Measurements from ENCODE around the gene PLCB3. TPM values are rescaled to one million over a fixed set of nuclear protein-coding genes. Genes with fewer than 3 reads are reported as not detected.

The PLCB3 gene
- total and polyA plus RNA-seq, 5 experiments from 2014 or later, result 0.20 to 8.8 (median 0.51) TPM

- ATAC-seq (no peak), DNase-seq (no peak)
- peaks cover 13 to 15% (median 14%) of the 10 kb centered on the region in 4 donors for H3K4me1 Mint-ChIP-seq
- POLR2A ChIA-PET, result interaction anchor here (0.6 to 1.6 kb wide), 5 partner anchors 10 to 57 kb away, joined by 3 to 6 read pairs (median 4); partner anchors contain the start of gene FERMT3
- H3K36me3 Mint-ChIP-seq, result peaks cover 0 to 4% (median 0%) of the 10 kb centered on the region in 3 donors
- no peaks in the 10 kb centered on the region for H3K9me3 Mint-ChIP-seq
- no peak overlapping the region for H3K4me3 Mint-ChIP-seq
- H3K27me3 Mint-ChIP-seq, result no peaks in the 10 kb centered on the region
- no peak overlapping the region for H3K27ac Mint-ChIP-seq
Observed at GRCh38 chr11:64263947-64264317, 12.6 kb downstream of the PLCB3 start.

GRCh38 chr11:64264371-64264852, 13.1 kb downstream of the PLCB3 start:
- DNase-seq (no peak), ATAC-seq (no peak)
- Mint-ChIP-seq H3K4me1 (peaks cover 16 to 19% (median 17%) of the 10 kb centered on the region in 4 donors), H3K27ac (peak overlapping the region in 2 of 10 donors; percentile 21 to 62), H3K9me3 (no peaks in the 10 kb centered on the region), H3K36me3 (peaks cover 0 to 1% (median 0%) of the 10 kb centered on the region in 3 donors), H3K27me3 (no peaks in the 10 kb centered on the region), H3K4me3 (no peak overlapping the region)
- POLR2A ChIA-PET, result interaction anchor here (0.6 to 1.6 kb wide), 6 partner anchors 10 to 57 kb away, joined by 3 to 6 read pairs (median 4); partner anchors contain the start of gene FERMT3

GRCh38 chr11:64265176-64266160, 14.1 kb downstream of the PLCB3 start:
- POLR2A ChIA-PET, result interaction anchor here (0.6 to 1.4 kb wide), 5 partner anchors 11 to 58 kb away, joined by 3 to 5 read pairs (median 3); partner anchors contain the start of gene FERMT3
- ATAC-seq (no peak), DNase-seq (no peak)
- Mint-ChIP-seq H3K27me3 (no peaks in the 10 kb centered on the region), H3K9me3 (no peaks in the 10 kb centered on the region), H3K4me3 (peak overlapping the region in 1 of 10 donors; percentile 5), H3K36me3 (no peaks in the 10 kb centered on the region), H3K27ac (peak overlapping the region in 1 of 10 donors; percentile 69), H3K4me1 (peaks cover 18 to 25% (median 20%) of the 10 kb centered on the region in 4 donors)

GRCh38 chr11:64266339-64266738, 15.0 kb downstream of the PLCB3 start:
- DNase-seq, result no peak
- no peak overlapping the region for H3K27ac Mint-ChIP-seq
- H3K27me3 Mint-ChIP-seq, result no peaks in the 10 kb centered on the region
- peaks cover 18 to 26% (median 21%) of the 10 kb centered on the region in 4 donors for H3K4me1 Mint-ChIP-seq
- no peaks in the 10 kb centered on the region for H3K9me3 Mint-ChIP-seq
- peak overlapping the region in 1 of 10 donors; percentile 5 for H3K4me3 Mint-ChIP-seq
- H3K36me3 Mint-ChIP-seq, result no peaks in the 10 kb centered on the region
- POLR2A ChIA-PET, result interaction anchor here (0.6 to 6.2 kb wide), 3 partner anchors 10 to 60 kb away, joined by 3 to 106 read pairs (median 3); partner anchors contain the start of gene FERMT3
- ATAC-seq, result no peak

- DNase-seq, result no peak
- Mint-ChIP-seq H3K9me3 (no peaks in the 10 kb centered on the region), H3K27me3 (no peaks in the 10 kb centered on the region), H3K27ac (peak overlapping the region in 6 of 10 donors; percentile 35 to 98 (median 76)), H3K4me3 (peak overlapping the region in 6 of 10 donors; percentile 16 to 97 (median 74)), H3K4me1 (peaks cover 22 to 36% (median 25%) of the 10 kb centered on the region in 4 donors), H3K36me3 (no peaks in the 10 kb centered on the region)
- POLR2A ChIA-PET, result interaction anchor here (0.6 to 6.6 kb wide), 7 partner anchors 10 to 887 kb away, joined by 3 to 140 read pairs (median 69); partner anchors contain the start of genes BAD, FERMT3, FKBP2 and GPR137
- ATAC-seq, result no peak
Observed at GRCh38 chr11:64267207-64267945, 16.0 kb downstream of the PLCB3 start.

- no peak for ATAC-seq
- H3K4me1 Mint-ChIP-seq, result peaks cover 20 to 37% (median 27%) of the 10 kb centered on the region in 4 donors
Observed at GRCh38 chr11:64268025-64268892, 16.9 kb downstream of the PLCB3 start.

GRCh38 chr11:64268893-64269539, 17.7 kb downstream of the PLCB3 start:
- peak overlapping the region; percentile 86 to 99 (median 96) for H3K4me3 Mint-ChIP-seq
- no peaks in the 10 kb centered on the region for H3K36me3 Mint-ChIP-seq
- ATAC-seq (peak; percentile 0 to 5), DNase-seq (peak in 2 of 10 donors; percentile 18 to 23)
- H3K27ac Mint-ChIP-seq, result peak overlapping the region; percentile 92 to 100 (median 98)
- H3K9me3 Mint-ChIP-seq, result no peaks in the 10 kb centered on the region
- POLR2A ChIA-PET, result interaction anchor here (0.6 to 6.6 kb wide), 18 partner anchors 11 to 1560 kb away, joined by 3 to 140 read pairs (median 12); partner anchors contain the start of genes BAD, CCDC88B, ESRRA and FERMT3
- H3K27me3 Mint-ChIP-seq, result no peaks in the 10 kb centered on the region
- H3K4me1 Mint-ChIP-seq, result peaks cover 20 to 37% (median 27%) of the 10 kb centered on the region in 4 donors

More at GRCh38 chr11:64268025-64268892, 16.9 kb downstream of the PLCB3 start:
- no peak for DNase-seq
- Mint-ChIP-seq H3K9me3 (no peaks in the 10 kb centered on the region), H3K27ac (peak overlapping the region; percentile 92 to 100 (median 98)), H3K4me3 (peak overlapping the region; percentile 86 to 99 (median 96)), H3K27me3 (no peaks in the 10 kb centered on the region), H3K36me3 (no peaks in the 10 kb centered on the region)
- POLR2A ChIA-PET, result interaction anchor here (0.6 to 6.6 kb wide), 16 partner anchors 10 to 1559 kb away, joined by 3 to 140 read pairs (median 15); partner anchors contain the start of genes BAD, ESRRA, FERMT3 and FKBP2

GRCh38 chr11:64269540-64270220, 18.4 kb downstream of the PLCB3 start:
- ATAC-seq, result peak; percentile 76 to 77
- H3K9me3 Mint-ChIP-seq, result no peaks in the 10 kb centered on the region
- POLR2A ChIA-PET, result interaction anchor here (0.7 to 6.6 kb wide), 22 partner anchors 12 to 1603 kb away, joined by 3 to 140 read pairs (median 8); partner anchors contain the start of genes BAD, CCDC88B, DNAJC4 and ESRRA
- H3K27me3 Mint-ChIP-seq, result no peaks in the 10 kb centered on the region
- peak overlapping the region; percentile 92 to 99 (median 96) for H3K4me3 Mint-ChIP-seq
- peak overlapping the region; percentile 94 to 100 (median 98) for H3K27ac Mint-ChIP-seq
- peak; percentile 93 to 98 (median 97) for DNase-seq
- H3K4me1 Mint-ChIP-seq, result peaks cover 20 to 37% (median 27%) of the 10 kb centered on the region in 4 donors
- no peaks in the 10 kb centered on the region for H3K36me3 Mint-ChIP-seq

- Mint-ChIP-seq H3K36me3 (peaks cover 0 to 4% (median 0%) of the 10 kb centered on the region in 3 donors), H3K4me1 (peaks cover 4 to 14% (median 10%) of the 10 kb centered on the region in 4 donors), H3K4me3 (no peak overlapping the region), H3K9me3 (no peaks in the 10 kb centered on the region), H3K27ac (peak overlapping the region in 2 of 10 donors; percentile 8 to 72), H3K27me3 (no peaks in the 10 kb centered on the region)
- DNase-seq (no peak), ATAC-seq (no peak)
- POLR2A ChIA-PET, result interaction anchor here (0.7 to 1.5 kb wide), 2 partner anchors 9 to 42 kb away, joined by 4 to 7 read pairs; partner anchors contain the start of genes BAD and PRDX5
Observed at GRCh38 chr11:64275031-64275800, 23.9 kb downstream of the PLCB3 start.
